ENCODE data around the gene ITGAV.

DNA sequence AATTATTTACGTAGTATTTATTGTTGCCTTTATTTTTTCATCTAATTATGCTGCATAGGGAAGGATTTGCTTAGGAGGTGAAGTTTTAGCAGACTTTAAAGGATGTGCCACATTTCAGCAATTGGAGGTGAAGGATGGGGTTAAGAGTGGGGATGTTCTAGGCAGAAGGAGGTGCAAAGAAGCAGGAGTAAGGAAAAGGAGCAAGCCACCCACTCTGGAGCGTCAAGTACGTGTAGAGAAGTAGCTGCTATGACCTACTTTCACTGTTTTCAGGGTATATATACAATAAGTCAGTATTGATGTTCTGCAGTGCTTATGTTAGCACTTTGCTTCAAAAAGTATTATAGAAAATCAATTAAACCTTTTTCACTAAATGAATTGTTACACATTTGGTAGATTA is 34.4 kb downstream of the ITGAV start:
- TF ChIP-seq, protein P1, sequence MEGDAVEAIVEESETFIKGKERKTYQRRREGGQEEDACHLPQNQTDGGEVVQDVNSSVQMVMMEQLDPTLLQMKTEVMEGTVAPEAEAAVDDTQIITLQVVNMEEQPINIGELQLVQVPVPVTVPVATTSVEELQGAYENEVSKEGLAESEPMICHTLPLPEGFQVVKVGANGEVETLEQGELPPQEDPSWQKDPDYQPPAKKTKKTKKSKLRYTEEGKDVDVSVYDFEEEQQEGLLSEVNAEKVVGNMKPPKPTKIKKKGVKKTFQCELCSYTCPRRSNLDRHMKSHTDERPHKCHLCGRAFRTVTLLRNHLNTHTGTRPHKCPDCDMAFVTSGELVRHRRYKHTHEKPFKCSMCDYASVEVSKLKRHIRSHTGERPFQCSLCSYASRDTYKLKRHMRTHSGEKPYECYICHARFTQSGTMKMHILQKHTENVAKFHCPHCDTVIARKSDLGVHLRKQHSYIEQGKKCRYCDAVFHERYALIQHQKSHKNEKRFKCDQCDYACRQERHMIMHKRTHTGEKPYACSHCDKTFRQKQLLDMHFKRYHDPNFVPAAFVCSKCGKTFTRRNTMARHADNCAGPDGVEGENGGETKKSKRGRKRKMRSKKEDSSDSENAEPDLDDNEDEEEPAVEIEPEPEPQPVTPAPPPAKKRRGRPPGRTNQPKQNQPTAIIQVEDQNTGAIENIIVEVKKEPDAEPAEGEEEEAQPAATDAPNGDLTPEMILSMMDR (IDR thresholded peaks at IDR 0.05; ENCODE audit: low read depth, low read length, missing input control): no peak
- TF ChIP-seq TAF1 (conservative IDR thresholded peaks at IDR 0.05) (no peak), JUND (IDR thresholded peaks at IDR 0.05) (no peak), SP1 (IDR thresholded peaks at IDR 0.05) (no peak), FOXA1 (IDR thresholded peaks at IDR 0.05) (no peak)
- TF ChIP-seq, protein P2, sequence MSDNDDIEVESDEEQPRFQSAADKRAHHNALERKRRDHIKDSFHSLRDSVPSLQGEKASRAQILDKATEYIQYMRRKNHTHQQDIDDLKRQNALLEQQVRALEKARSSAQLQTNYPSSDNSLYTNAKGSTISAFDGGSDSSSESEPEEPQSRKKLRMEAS (IDR thresholded peaks at IDR 0.05): no peak
- TF ChIP-seq, protein P3, sequence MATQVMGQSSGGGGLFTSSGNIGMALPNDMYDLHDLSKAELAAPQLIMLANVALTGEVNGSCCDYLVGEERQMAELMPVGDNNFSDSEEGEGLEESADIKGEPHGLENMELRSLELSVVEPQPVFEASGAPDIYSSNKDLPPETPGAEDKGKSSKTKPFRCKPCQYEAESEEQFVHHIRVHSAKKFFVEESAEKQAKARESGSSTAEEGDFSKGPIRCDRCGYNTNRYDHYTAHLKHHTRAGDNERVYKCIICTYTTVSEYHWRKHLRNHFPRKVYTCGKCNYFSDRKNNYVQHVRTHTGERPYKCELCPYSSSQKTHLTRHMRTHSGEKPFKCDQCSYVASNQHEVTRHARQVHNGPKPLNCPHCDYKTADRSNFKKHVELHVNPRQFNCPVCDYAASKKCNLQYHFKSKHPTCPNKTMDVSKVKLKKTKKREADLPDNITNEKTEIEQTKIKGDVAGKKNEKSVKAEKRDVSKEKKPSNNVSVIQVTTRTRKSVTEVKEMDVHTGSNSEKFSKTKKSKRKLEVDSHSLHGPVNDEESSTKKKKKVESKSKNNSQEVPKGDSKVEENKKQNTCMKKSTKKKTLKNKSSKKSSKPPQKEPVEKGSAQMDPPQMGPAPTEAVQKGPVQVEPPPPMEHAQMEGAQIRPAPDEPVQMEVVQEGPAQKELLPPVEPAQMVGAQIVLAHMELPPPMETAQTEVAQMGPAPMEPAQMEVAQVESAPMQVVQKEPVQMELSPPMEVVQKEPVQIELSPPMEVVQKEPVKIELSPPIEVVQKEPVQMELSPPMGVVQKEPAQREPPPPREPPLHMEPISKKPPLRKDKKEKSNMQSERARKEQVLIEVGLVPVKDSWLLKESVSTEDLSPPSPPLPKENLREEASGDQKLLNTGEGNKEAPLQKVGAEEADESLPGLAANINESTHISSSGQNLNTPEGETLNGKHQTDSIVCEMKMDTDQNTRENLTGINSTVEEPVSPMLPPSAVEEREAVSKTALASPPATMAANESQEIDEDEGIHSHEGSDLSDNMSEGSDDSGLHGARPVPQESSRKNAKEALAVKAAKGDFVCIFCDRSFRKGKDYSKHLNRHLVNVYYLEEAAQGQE (IDR thresholded peaks at IDR 0.05): no peak

Data from liver (tissue), 3 donors.